ENCODE measurements around the gene SPSB2. TPM values are rescaled to one million over a fixed set of nuclear protein-coding genes. Genes with fewer than 3 reads are reported as not detected.
A peak's percentile ranks its signal among the peaks of the same experiment; 100 is the strongest.

Gene SPSB2
- total RNA-seq, 4 donors from 2014 or later: 4.5 to 21.0 (median 8.2) TPM

DNA sequence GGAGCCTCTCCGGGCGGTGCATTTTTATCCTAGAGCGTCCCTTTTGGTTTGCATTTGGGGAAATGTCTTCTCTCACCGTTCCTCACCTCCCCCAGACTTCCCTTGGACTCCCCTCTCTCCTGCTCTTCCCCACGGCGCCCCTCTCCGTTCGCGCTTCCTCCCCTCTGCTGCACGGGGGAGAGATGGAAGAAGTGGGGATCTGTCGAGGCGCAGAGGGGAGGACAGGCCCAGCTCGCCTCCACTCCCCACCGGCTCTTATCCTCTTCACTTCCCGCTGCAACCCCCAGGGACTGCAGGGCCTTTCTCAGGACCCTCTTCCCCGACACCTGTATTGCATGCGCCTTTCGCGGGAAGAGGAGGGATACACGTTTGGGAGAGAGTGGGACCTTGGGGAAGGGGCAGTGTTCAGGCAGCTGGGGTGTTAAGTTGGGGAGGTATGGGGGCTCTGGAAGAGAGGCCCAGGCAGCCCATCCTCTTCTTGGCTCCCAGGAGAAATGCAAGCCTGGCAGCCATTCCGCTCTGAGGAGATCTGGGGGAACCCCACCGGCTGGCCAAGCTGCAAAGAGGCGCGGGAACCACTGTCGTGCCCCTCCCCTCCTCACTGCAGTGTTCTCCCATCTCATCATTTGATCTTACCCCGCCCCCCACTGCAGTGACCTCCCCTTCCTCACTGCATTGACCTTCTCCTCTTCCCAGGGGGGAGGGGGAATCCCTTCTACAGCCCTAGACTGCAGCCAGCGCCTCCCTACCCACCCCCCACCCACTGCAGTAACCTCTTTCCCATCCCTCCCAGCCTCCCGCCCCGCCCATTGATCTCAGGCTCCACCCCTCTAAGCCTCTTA, 42.1 kb upstream of the SPSB2 start:
- DNase-seq: no peak
- TF ChIP-seq, protein P1, sequence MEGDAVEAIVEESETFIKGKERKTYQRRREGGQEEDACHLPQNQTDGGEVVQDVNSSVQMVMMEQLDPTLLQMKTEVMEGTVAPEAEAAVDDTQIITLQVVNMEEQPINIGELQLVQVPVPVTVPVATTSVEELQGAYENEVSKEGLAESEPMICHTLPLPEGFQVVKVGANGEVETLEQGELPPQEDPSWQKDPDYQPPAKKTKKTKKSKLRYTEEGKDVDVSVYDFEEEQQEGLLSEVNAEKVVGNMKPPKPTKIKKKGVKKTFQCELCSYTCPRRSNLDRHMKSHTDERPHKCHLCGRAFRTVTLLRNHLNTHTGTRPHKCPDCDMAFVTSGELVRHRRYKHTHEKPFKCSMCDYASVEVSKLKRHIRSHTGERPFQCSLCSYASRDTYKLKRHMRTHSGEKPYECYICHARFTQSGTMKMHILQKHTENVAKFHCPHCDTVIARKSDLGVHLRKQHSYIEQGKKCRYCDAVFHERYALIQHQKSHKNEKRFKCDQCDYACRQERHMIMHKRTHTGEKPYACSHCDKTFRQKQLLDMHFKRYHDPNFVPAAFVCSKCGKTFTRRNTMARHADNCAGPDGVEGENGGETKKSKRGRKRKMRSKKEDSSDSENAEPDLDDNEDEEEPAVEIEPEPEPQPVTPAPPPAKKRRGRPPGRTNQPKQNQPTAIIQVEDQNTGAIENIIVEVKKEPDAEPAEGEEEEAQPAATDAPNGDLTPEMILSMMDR (IDR thresholded peaks at IDR 0.05): peak in 1 of 5 experiments; percentile 6
- no peak for TF ChIP-seq EP300 (IDR thresholded peaks at IDR 0.05; ENCODE audit: low read depth)
- 0 to 16% methylated on average over 3 to 29 of the region's 29 CpGs for whole genome bisulfite sequencing, 2 donors (ENCODE audit: low coverage in 1 of 2)

DNA sequence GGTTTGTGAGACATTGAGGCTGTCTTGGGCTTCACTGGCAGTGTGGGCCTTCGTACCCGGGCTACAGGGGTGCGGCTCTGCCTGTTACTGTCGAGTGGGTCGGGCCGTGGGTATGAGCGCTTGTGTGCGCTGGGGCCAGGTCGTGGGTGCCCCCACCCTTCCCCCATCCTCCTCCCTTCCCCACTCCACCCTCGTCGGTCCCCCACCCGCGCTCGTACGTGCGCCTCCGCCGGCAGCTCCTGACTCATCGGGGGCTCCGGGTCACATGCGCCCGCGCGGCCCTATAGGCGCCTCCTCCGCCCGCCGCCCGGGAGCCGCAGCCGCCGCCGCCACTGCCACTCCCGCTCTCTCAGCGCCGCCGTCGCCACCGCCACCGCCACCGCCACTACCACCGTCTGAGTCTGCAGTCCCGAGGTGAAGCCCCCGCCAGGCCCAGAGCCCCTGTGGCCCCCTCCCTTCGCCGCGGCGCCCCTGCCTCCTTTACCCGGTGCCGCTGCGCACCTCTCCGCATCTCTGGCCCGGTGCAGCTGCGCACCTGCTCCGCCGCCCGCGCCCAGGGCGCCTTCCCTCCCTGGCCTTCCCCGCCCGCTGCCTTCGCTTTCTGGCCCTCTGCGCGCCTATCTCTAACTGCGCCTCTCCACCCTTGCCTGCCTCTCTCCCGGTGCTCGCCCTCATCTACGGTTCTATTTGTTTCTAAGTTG, 41.3 kb upstream of the SPSB2 start, which contains the start of gene ENO2:
TSS of gene ENO2 (plus strand) at position 335 of the 701 bp plus-strand sequence. CDS start 1,253 bp downstream, outside the sequence.
- Histone ChIP-seq H3K4me3 (peak within 1 kb of the TSS; percentile 60 to 76 (median 68)), H3K27ac (peak within 1 kb of the TSS; percentile 76 to 90 (median 86)), H3K27me3 (peaks cover 18% of the 10 kb centered on the region), H3K36me3 (no peaks in the 10 kb centered on the region), H3K4me1 (peaks cover 13 to 21% (median 17%) of the 10 kb centered on the region in 4 donors), H3K9me3 (no peaks in the 10 kb centered on the region)
- TF ChIP-seq POLR2A (IDR thresholded peaks at IDR 0.05) (peak; percentile 35), EP300 (IDR thresholded peaks at IDR 0.05; ENCODE audit: low read depth) (no peak), POLR2AphosphoS5 (IDR thresholded peaks at IDR 0.05) (peak; percentile 9 to 56 (median 17))
- TF ChIP-seq, protein P1 (IDR thresholded peaks at IDR 0.05): no peak
- intact Hi-C loops (cut with DNase I; ENCODE audit: low total_unique reads) (no loop called here), in situ Hi-C loops (cut with MboI; ENCODE audit: low pct_ligation_motif_present in 1 of 4, low pct_unique_long_range_greater_than_20kb in 1 of 4, low sequenced_read_pairs in 3 of 4) (loop anchor here in 1 of 4 donors (25.0 kb wide), 1 partner anchor 198 kb away; the partner anchor contains the start of gene C1RL)
- DNase-seq: peak; percentile 81
- WGBS, 2 donors (ENCODE audit: low coverage in 1 of 2): 0% methylated on average over 1 to 60 of the region's 68 CpGs

More for the DNA sequence above, 42.1 kb upstream of the SPSB2 start:
- Histone ChIP-seq H3K27me3 (peaks cover 18% of the 10 kb centered on the region), H3K36me3 (no peaks in the 10 kb centered on the region), H3K27ac (peak overlapping the region; percentile 76 to 90 (median 86)), H3K9me3 (no peaks in the 10 kb centered on the region), H3K4me3 (peak overlapping the region; percentile 60 to 76 (median 68)), H3K4me1 (peaks cover 13 to 21% (median 17%) of the 10 kb centered on the region in 4 donors)
- in situ Hi-C loops (cut with MboI; ENCODE audit: low pct_ligation_motif_present in 1 of 4, low pct_unique_long_range_greater_than_20kb in 1 of 4, low sequenced_read_pairs in 3 of 4) (loop anchor here in 1 of 4 donors (25.0 kb wide), 1 partner anchor 197 kb away; the partner anchor contains the start of gene C1RL), intact Hi-C loops (cut with DNase I; ENCODE audit: low total_unique reads) (no loop called here)

DNA sequence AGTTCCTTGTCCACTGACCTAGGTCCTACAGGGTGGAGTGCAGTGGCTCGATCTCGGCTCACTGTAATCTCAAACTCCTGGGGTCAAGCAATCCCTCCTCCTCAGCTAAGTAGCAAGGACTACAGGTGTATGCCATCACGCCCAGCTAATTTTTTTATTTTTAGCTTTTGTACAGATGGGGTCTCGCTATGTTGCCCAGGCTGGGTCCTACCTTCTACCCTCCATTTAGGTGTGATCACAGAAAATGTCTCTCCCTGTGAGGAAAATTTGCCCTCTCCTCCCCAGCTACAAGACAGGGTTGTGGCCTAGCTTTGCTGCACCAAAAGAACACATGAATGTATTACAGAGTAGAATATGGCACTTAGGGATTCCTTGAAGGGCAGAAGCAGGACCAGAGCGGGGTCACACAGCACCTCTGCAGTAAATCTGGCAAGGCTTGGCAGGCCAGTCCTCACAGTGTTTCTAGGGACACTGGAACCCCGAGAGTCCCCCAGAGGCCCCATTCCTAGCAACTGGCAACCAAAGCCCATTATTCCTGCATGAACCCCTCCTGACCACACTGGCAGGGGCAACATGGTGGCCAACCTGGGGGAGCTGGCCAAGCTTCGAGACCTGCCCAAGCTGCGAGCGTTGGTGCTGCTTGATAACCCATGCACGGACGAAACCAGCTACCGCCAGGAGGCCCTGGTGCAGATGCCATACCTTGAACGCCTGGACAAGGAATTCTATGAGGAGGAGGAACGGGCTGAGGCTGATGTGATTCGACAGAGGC, 39.2 kb upstream of the SPSB2 start:
- no peaks in the 10 kb centered on the region for H3K9me3 ChIP-seq
- intact Hi-C loops (cut with DNase I; ENCODE audit: low total_unique reads): no loop called here
- H3K36me3 ChIP-seq: no peaks in the 10 kb centered on the region
- peaks cover 13 to 21% (median 17%) of the 10 kb centered on the region in 4 donors for H3K4me1 ChIP-seq
- H3K27ac ChIP-seq: no peak overlapping the region
- 80 to 87% methylated on average over 3 to 15 of the region's 15 CpGs for WGBS, 2 donors (ENCODE audit: low coverage in 1 of 2)
- H3K4me3 ChIP-seq: no peak overlapping the region
- in situ Hi-C loops (cut with MboI; ENCODE audit: low pct_ligation_motif_present in 1 of 4, low pct_unique_long_range_greater_than_20kb in 1 of 4, low sequenced_read_pairs in 3 of 4): loop anchor here in 1 of 4 donors (25.0 kb wide), 1 partner anchor 200 kb away; the partner anchor contains the start of gene C1RL
- peaks cover 18% of the 10 kb centered on the region for H3K27me3 ChIP-seq
- TF ChIP-seq POLR2AphosphoS5 (IDR thresholded peaks at IDR 0.05): no peak
- TF ChIP-seq, protein P1 (IDR thresholded peaks at IDR 0.05): no peak
- TF ChIP-seq EP300 (IDR thresholded peaks at IDR 0.05; ENCODE audit: low read depth): no peak
- TF ChIP-seq POLR2A (IDR thresholded peaks at IDR 0.05): no peak
- no peak for DNase-seq
